Loucy (cell line): ENCODE data around the gene DVL3.

Experiments
- CTCF ChIP-seq: fragments of 200-600 bp; sonication (generic); conservative IDR thresholded peaks from 2 replicates; pipeline ENCODE4 v1.5.1; 2014; ENCODE audit warnings: mild to moderate bottlenecking, antibody characterized with exemption, low read length
- EZH2phosphoT487 ChIP-seq: fragments of 200-600 bp; IDR thresholded peaks from 2 replicates; pipeline ENCODE4 v1.6.1; 2018; ENCODE audit warnings: antibody characterized with exemption, mild to moderate bottlenecking, moderate library complexity, borderline replicate concordance

GRCh38 chr3:184209146-184209923 lies 54.2 kb downstream of the DVL3 start:
- TF ChIP-seq CTCF = no peak
- no peak for TF ChIP-seq EZH2phosphoT487
